ENCODE results near the gene DNAJB12. TPM values are rescaled to one million over a fixed set of nuclear protein-coding genes. Genes with fewer than 3 reads are reported as not detected.

The DNAJB12 gene
- total RNA-seq, 1 experiment from 2014 or later = 51.0 TPM

DNA sequence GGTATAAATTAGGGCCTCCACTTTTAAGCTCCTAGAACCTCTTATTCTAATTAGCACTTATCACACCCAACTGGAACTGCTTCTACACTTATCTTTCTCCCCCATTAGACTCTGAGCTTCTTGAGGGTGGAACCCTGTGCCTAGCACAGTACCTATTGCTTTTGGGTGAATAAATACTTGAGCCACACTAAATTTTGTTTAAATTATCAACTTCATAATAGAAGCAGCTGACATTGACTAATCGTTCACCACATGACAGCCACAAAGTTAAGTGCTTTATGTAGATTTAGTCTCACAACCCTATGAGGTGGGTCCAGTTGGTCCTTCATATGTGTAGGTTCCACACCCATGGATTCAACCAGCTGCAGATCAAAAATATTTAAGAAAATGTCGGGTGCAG is 36.0 kb upstream of the DNAJB12 start:
- TF ChIP-seq CTCF (IDR thresholded peaks at IDR 0.05) = no peak

DNA sequence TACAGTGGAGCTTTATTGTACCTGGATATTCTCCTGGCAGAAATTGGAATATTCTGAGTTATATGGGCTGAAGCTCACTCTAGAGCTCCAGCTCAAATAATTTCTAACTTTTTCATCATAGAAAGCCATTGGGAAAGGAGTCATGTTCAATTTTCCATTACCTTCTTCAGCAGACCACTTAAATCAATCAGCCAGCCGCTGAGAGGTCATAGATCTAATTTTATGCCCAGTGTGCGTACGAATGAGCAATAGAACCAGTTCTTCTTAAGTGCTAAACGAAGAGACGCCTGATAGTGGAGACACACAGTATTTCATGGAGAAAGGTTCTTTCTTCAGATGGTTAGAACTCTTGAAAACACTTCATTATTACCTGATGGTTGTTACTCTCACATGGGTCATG is 35.0 kb upstream of the DNAJB12 start:
- Histone ChIP-seq H3K27ac (ENCODE audit: low read length) (no peak overlapping the region), H3K4me3 (ENCODE audit: low read depth in 2 of 2, low read length in 2 of 2) (no peak overlapping the region), H3K36me3 (ENCODE audit: control insufficient read depth, insufficient read depth, low read length) (no peaks in the 10 kb centered on the region), H3K9me3 (ENCODE audit: control insufficient read depth, insufficient read depth, low read depth, low read length) (no peaks in the 10 kb centered on the region), H3K27me3 (ENCODE audit: control insufficient read depth, insufficient read depth, low read length) (no peaks in the 10 kb centered on the region), H3K4me1 (ENCODE audit: control insufficient read depth, insufficient read depth, low read length) (no peaks in the 10 kb centered on the region)
- TF ChIP-seq TCF7L2 (IDR thresholded peaks at IDR 0.05; ENCODE audit: low read depth, low read length) = no peak
- TF ChIP-seq REST (IDR thresholded peaks at IDR 0.05; ENCODE audit: insufficient read depth in 1 of 2, low read depth in 2 of 2, low read length in 1 of 2) = no peak
- no peak for TF ChIP-seq POLR2AphosphoS5 (IDR thresholded peaks at IDR 0.05; ENCODE audit: low read depth, low read length)
- no peak for TF ChIP-seq SIN3A (IDR thresholded peaks at IDR 0.05; ENCODE audit: borderline replicate concordance, insufficient read depth, low read depth, low read length)
- TF ChIP-seq CTCF (IDR thresholded peaks at IDR 0.05) = no peak
- no peak for DNase-seq (ENCODE audit: low read depth, low spot score)
- in situ Hi-C loops (cut with HindIII; ENCODE audit: low pct_unique_long_range_greater_than_20kb, low sequenced_read_pairs) = no loop called here
- CTCF ChIA-PET = no interaction called here
- no TSS peak for BruUV-seq (replicated peaks)
- intact Hi-C loops (cut with micrococcal nuclease; ENCODE audit: unreplicated experiment) = no loop called here
- POLR2A ChIA-PET = no interaction called here
- ATAC-seq = no peak

More for the DNA sequence above, 36.0 kb upstream of the DNAJB12 start:
- DNase-seq (ENCODE audit: low read depth, low spot score) (no peak), ATAC-seq (no peak)
- BruUV-seq (replicated peaks) = no TSS peak
- intact Hi-C loops (cut with micrococcal nuclease; ENCODE audit: unreplicated experiment) (no loop called here), in situ Hi-C loops (cut with HindIII; ENCODE audit: low pct_unique_long_range_greater_than_20kb, low sequenced_read_pairs) (no loop called here)
- no peak overlapping the region for H3K4me3 ChIP-seq (ENCODE audit: low read depth in 2 of 2, low read length in 2 of 2)
- H3K36me3 ChIP-seq (ENCODE audit: control insufficient read depth, insufficient read depth, low read length) = no peaks in the 10 kb centered on the region
- no peaks in the 10 kb centered on the region for H3K4me1 ChIP-seq (ENCODE audit: control insufficient read depth, insufficient read depth, low read length)
- no peaks in the 10 kb centered on the region for H3K27me3 ChIP-seq (ENCODE audit: control insufficient read depth, insufficient read depth, low read length)
- H3K27ac ChIP-seq (ENCODE audit: low read length) = no peak overlapping the region
- POLR2A ChIA-PET = no interaction called here
- H3K9me3 ChIP-seq (ENCODE audit: control insufficient read depth, insufficient read depth, low read depth, low read length) = no peaks in the 10 kb centered on the region
- CTCF ChIA-PET = interaction anchor here (0.6 kb wide), 1 partner anchor 170 kb away, joined by 12 read pairs; no protein-coding TSS in a partner anchor

GRCh38 chr10:72389014-72389413 is 34.3 kb upstream of the DNAJB12 start:
- Histone ChIP-seq H3K36me3 (ENCODE audit: control insufficient read depth, insufficient read depth, low read length) (no peaks in the 10 kb centered on the region), H3K4me3 (ENCODE audit: low read depth in 2 of 2, low read length in 2 of 2) (no peak overlapping the region), H3K4me1 (ENCODE audit: control insufficient read depth, insufficient read depth, low read length) (no peaks in the 10 kb centered on the region), H3K9me3 (ENCODE audit: control insufficient read depth, insufficient read depth, low read depth, low read length) (no peaks in the 10 kb centered on the region), H3K27me3 (ENCODE audit: control insufficient read depth, insufficient read depth, low read length) (no peaks in the 10 kb centered on the region), H3K27ac (ENCODE audit: low read length) (no peak overlapping the region)
- TF ChIP-seq TCF7L2 (IDR thresholded peaks at IDR 0.05; ENCODE audit: low read depth, low read length) (no peak), REST (IDR thresholded peaks at IDR 0.05; ENCODE audit: insufficient read depth in 1 of 2, low read depth in 2 of 2, low read length in 1 of 2) (no peak), SIN3A (IDR thresholded peaks at IDR 0.05; ENCODE audit: borderline replicate concordance, insufficient read depth, low read depth, low read length) (no peak), POLR2AphosphoS5 (IDR thresholded peaks at IDR 0.05; ENCODE audit: low read depth, low read length) (no peak), CTCF (IDR thresholded peaks at IDR 0.05) (no peak)
- ChIA-PET CTCF (no interaction called here), POLR2A (no interaction called here)
- BruUV-seq (replicated peaks) = no TSS peak
- in situ Hi-C loops (cut with HindIII; ENCODE audit: low pct_unique_long_range_greater_than_20kb, low sequenced_read_pairs) = no loop called here
- ATAC-seq (no peak), DNase-seq (ENCODE audit: low read depth, low spot score) (no peak)
- intact Hi-C loops (cut with micrococcal nuclease; ENCODE audit: unreplicated experiment) = no loop called here
